GM23338 (cell line): ENCODE measurements around the gene OR10H1.

Source experiments
- EZH2 ChIP-seq: fragments of 200-600 bp; sonication (generic); IDR thresholded peaks from one replicate; pipeline ENCODE4 v1.8.0; 2017; ENCODE audit warnings: antibody characterized with exemption, mild to moderate bottlenecking, low read depth; ENCODE audit not compliant: unreplicated experiment
- EZH2phosphoT487 ChIP-seq: fragments of 200-600 bp; sonication (generic); IDR thresholded peaks from one replicate; pipeline ENCODE4 v1.8.1; 2018; ENCODE audit warnings: antibody characterized with exemption; ENCODE audit not compliant: unreplicated experiment
- POLR2AphosphoS5 ChIP-seq: IDR thresholded peaks from 2 replicates; pipeline ENCODE4 v1.6.1; 2016; ENCODE audit warnings: antibody characterized with exemption, low read depth
- REST ChIP-seq: IDR thresholded peaks from one replicate; pipeline ENCODE4 v1.6.1; 2018; ENCODE audit warnings: antibody characterized with exemption; ENCODE audit not compliant: unreplicated experiment
- STAT1 ChIP-seq: IDR thresholded peaks from one replicate; pipeline ENCODE4 v1.6.1; 2016; ENCODE audit warnings: antibody characterized with exemption; ENCODE audit not compliant: unreplicated experiment
- ZNF114 ChIP-seq: fragments of 250-450 bp; sonication (Bioruptor Pico); IDR thresholded peaks from 2 replicates; pipeline ENCODE4 v1.5.0; 2020; ENCODE audit warnings: mild to moderate bottlenecking, moderate library complexity
- ZNF331 ChIP-seq: fragments of 250-450 bp; sonication (Bioruptor Pico); IDR thresholded peaks from 2 replicates; pipeline ENCODE4 v1.5.0; 2020; ENCODE audit warnings: low read depth, mild to moderate bottlenecking, moderate library complexity
- TF ChIP-seq, protein P1 (sequence below), 2 experiments: fragments of 200-600 bp in 1 of 2; sonication (generic) in 1 of 2; conservative IDR thresholded peaks; 2 replicates each; pipeline versions ENCODE4 v1.5.1 to v1.6.1; 2016 to 2017; ENCODE audit warnings: antibody characterized with exemption in 2 of 2, low read depth in 2 of 2, mild to moderate bottlenecking in 2 of 2, moderate library complexity in 1 of 2

DNA sequence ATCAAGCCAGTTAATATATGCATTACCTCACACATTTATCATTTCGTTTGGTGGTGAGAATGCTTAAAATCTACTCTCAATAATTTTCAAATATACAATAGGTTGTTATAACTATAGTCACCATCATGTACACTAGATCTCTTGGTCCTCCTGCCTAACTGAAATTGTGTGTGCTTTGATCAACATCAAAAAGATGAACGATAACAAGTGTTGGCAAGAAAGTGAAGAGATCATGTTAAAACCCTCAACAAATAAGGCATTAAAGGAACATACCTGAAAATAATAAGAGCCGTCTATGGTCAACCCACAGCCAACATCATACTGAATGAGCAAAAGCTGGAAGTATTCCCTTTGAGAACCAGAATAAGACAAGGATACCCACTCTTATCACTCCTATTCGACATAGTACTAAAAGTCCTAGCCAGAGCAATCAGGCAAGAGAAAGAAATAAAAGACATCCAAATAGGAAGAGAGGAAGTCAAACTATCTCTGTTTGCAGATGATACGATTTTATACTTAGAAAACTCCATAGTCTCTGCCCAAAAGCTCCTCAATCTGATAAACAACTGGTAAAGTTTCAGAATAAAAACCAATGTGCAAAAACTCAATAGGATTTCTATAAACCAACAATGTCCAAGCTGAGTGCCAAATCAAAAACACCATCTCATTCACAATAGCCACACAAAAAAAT is 27.9 kb upstream of the OR10H1 start:
- TF ChIP-seq, protein P1, sequence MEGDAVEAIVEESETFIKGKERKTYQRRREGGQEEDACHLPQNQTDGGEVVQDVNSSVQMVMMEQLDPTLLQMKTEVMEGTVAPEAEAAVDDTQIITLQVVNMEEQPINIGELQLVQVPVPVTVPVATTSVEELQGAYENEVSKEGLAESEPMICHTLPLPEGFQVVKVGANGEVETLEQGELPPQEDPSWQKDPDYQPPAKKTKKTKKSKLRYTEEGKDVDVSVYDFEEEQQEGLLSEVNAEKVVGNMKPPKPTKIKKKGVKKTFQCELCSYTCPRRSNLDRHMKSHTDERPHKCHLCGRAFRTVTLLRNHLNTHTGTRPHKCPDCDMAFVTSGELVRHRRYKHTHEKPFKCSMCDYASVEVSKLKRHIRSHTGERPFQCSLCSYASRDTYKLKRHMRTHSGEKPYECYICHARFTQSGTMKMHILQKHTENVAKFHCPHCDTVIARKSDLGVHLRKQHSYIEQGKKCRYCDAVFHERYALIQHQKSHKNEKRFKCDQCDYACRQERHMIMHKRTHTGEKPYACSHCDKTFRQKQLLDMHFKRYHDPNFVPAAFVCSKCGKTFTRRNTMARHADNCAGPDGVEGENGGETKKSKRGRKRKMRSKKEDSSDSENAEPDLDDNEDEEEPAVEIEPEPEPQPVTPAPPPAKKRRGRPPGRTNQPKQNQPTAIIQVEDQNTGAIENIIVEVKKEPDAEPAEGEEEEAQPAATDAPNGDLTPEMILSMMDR (conservative IDR thresholded peaks at IDR 0.05; ENCODE audit: low read depth in 2 of 2): no peak
- TF ChIP-seq POLR2AphosphoS5 (no peak), EZH2 (no peak), EZH2phosphoT487 (no peak), REST (no peak), ZNF114 (CRISPR knock-in tag) (no peak), ZNF331 (CRISPR knock-in tag) (no peak), STAT1 (no peak)
